ENCODE data around the gene CTNNA1. TPM values are rescaled to one million over a fixed set of nuclear protein-coding genes. Genes with fewer than 3 reads are reported as not detected.
"Not testable (repeated sequence)": the region's sequence is repeated elsewhere in the genome, so short reads cannot be mapped to it uniquely, and the experiment has no call there.

CTNNA1 gene
- total RNA-seq, 1 experiment from 2014 or later, result 315 TPM

- in situ Hi-C loops (cut with HindIII; ENCODE audit: low pct_unique_long_range_greater_than_20kb, low sequenced_read_pairs), result no loop called here
- DNase-seq (ENCODE audit: low read depth, low spot score), result no peak
Observed at GRCh38 chr5:138775034-138775433, 21.8 kb downstream of the CTNNA1 start.

GRCh38 chr5:138778234-138778633 is 25.0 kb downstream of the CTNNA1 start:
- in situ Hi-C loops (cut with HindIII; ENCODE audit: low pct_unique_long_range_greater_than_20kb, low sequenced_read_pairs), result no loop called here
- no peak for DNase-seq (ENCODE audit: low read depth, low spot score)

- in situ Hi-C loops (cut with HindIII; ENCODE audit: low pct_unique_long_range_greater_than_20kb, low sequenced_read_pairs), result no loop called here
Observed at GRCh38 chr5:138783976-138784375, 30.8 kb downstream of the CTNNA1 start.

GRCh38 chr5:138784590-138784989 is 31.4 kb downstream of the CTNNA1 start:
- in situ Hi-C loops (cut with HindIII; ENCODE audit: low pct_unique_long_range_greater_than_20kb, low sequenced_read_pairs), result no loop called here
- no peak for DNase-seq (ENCODE audit: low read depth, low spot score)

More at GRCh38 chr5:138783976-138784375, 30.8 kb downstream of the CTNNA1 start:
- DNase-seq (ENCODE audit: low read depth, low spot score), result no peak

GRCh38 chr5:138789771-138790242 is 36.6 kb downstream of the CTNNA1 start:
- in situ Hi-C loops (cut with HindIII; ENCODE audit: low pct_unique_long_range_greater_than_20kb, low sequenced_read_pairs), result no loop called here
- peak; percentile 60 for DNase-seq (ENCODE audit: low read depth, low spot score)

GRCh38 chr5:138790684-138791083 is 37.5 kb downstream of the CTNNA1 start:
- in situ Hi-C loops (cut with HindIII; ENCODE audit: low pct_unique_long_range_greater_than_20kb, low sequenced_read_pairs), result no loop called here
- DNase-seq (ENCODE audit: low read depth, low spot score), result no peak

GRCh38 chr5:138792195-138792790 is 39.1 kb downstream of the CTNNA1 start:
- in situ Hi-C loops (cut with HindIII; ENCODE audit: low pct_unique_long_range_greater_than_20kb, low sequenced_read_pairs), result no loop called here
- DNase-seq (ENCODE audit: low read depth, low spot score), result no peak

- in situ Hi-C loops (cut with HindIII; ENCODE audit: low pct_unique_long_range_greater_than_20kb, low sequenced_read_pairs), result no loop called here
- DNase-seq (ENCODE audit: low read depth, low spot score), result no peak
Observed at GRCh38 chr5:138793575-138793974, 40.4 kb downstream of the CTNNA1 start.

- in situ Hi-C loops (cut with HindIII; ENCODE audit: low pct_unique_long_range_greater_than_20kb, low sequenced_read_pairs), result no loop called here
Observed at GRCh38 chr5:138803285-138803684, 50.1 kb downstream of the CTNNA1 start.

GRCh38 chr5:138803935-138804334 is 50.7 kb downstream of the CTNNA1 start:
- in situ Hi-C loops (cut with HindIII; ENCODE audit: low pct_unique_long_range_greater_than_20kb, low sequenced_read_pairs), result no loop called here
- DNase-seq (ENCODE audit: low read depth, low spot score), result no peak

More at GRCh38 chr5:138803285-138803684, 50.1 kb downstream of the CTNNA1 start:
- no peak for DNase-seq (ENCODE audit: low read depth, low spot score)

GRCh38 chr5:138805096-138805495 is 51.9 kb downstream of the CTNNA1 start:
- no peak for DNase-seq (ENCODE audit: low read depth, low spot score)
- in situ Hi-C loops (cut with HindIII; ENCODE audit: low pct_unique_long_range_greater_than_20kb, low sequenced_read_pairs), result no loop called here

- in situ Hi-C loops (cut with HindIII; ENCODE audit: low pct_unique_long_range_greater_than_20kb, low sequenced_read_pairs), result no loop called here
- DNase-seq (ENCODE audit: low read depth, low spot score), result no peak
Observed at GRCh38 chr5:138807182-138807581, 54.0 kb downstream of the CTNNA1 start.

GRCh38 chr5:138809391-138809790 is 56.2 kb downstream of the CTNNA1 start:
- in situ Hi-C loops (cut with HindIII; ENCODE audit: low pct_unique_long_range_greater_than_20kb, low sequenced_read_pairs), result no loop called here
- no peak for DNase-seq (ENCODE audit: low read depth, low spot score)

- in situ Hi-C loops (cut with HindIII; ENCODE audit: low pct_unique_long_range_greater_than_20kb, low sequenced_read_pairs); DNase-seq (ENCODE audit: low read depth, low spot score): not testable (repeated sequence)
Observed at GRCh38 chr5:138810861-138811260, 57.6 kb downstream of the CTNNA1 start.

GRCh38 chr5:138815529-138815928 is 62.3 kb downstream of the CTNNA1 start:
- in situ Hi-C loops (cut with HindIII; ENCODE audit: low pct_unique_long_range_greater_than_20kb, low sequenced_read_pairs), result no loop called here

GRCh38 chr5:138817241-138817640 is 64.0 kb downstream of the CTNNA1 start:
- in situ Hi-C loops (cut with HindIII; ENCODE audit: low pct_unique_long_range_greater_than_20kb, low sequenced_read_pairs), result no loop called here
- no peak for DNase-seq (ENCODE audit: low read depth, low spot score)

More at GRCh38 chr5:138815529-138815928, 62.3 kb downstream of the CTNNA1 start:
- no peak for DNase-seq (ENCODE audit: low read depth, low spot score)

- in situ Hi-C loops (cut with HindIII; ENCODE audit: low pct_unique_long_range_greater_than_20kb, low sequenced_read_pairs), result no loop called here
Observed at GRCh38 chr5:138819081-138819480, 65.9 kb downstream of the CTNNA1 start.

GRCh38 chr5:138820695-138821094 is 67.5 kb downstream of the CTNNA1 start:
- no peak for DNase-seq (ENCODE audit: low read depth, low spot score)
- in situ Hi-C loops (cut with HindIII; ENCODE audit: low pct_unique_long_range_greater_than_20kb, low sequenced_read_pairs), result no loop called here

More at GRCh38 chr5:138819081-138819480, 65.9 kb downstream of the CTNNA1 start:
- no peak for DNase-seq (ENCODE audit: low read depth, low spot score)

- in situ Hi-C loops (cut with HindIII; ENCODE audit: low pct_unique_long_range_greater_than_20kb, low sequenced_read_pairs), result no loop called here
Observed at GRCh38 chr5:138824516-138824915, 71.3 kb downstream of the CTNNA1 start.

More at GRCh38 chr5:138824516-138824915, 71.3 kb downstream of the CTNNA1 start:
- DNase-seq (ENCODE audit: low read depth, low spot score), result no peak
